IMR-90 (cell line): ENCODE data around the gene MOB3A. TPM values are rescaled to one million over a fixed set of nuclear protein-coding genes. Genes with fewer than 3 reads are reported as not detected.

Experiments
- ATAC-seq: fragments of 200-7000 bp; cut with Tn5 transposase; 2 replicates; pipeline ENCODE4 v1.9.1; 2020; ENCODE audit warnings: low read depth, mild to moderate bottlenecking, moderate library complexity
- BruUV-seq: library from RNA; stranded (reverse); fragments of 400-500 nt; replicated peaks from 2 replicates; lab custom pipeline; 2021; lab: Mats Ljungman, UMichigan
- CTCF ChIA-PET: fragments of 300-600 bp; formaldehyde crosslinking; extraction: SDS; loops from one replicate; lab custom pipeline; 2021; ENCODE audit warnings: antibody characterized with exemption; lab: Yijun Ruan, JAX
- POLR2A ChIA-PET: fragments of 300-600 bp; sonication (Branson Sonifier 250); formaldehyde crosslinking; loops from one replicate; lab custom pipeline; 2022; ENCODE audit warnings: antibody characterized with exemption; ENCODE audit not compliant: unreplicated experiment; lab: Charles Lee
- DNase-seq: peaks from one replicate; pipeline ENCODE4 v3.0.0; 2013
- H2AFZ ChIP-seq: replicated peaks from 2 replicates; pipeline ENCODE3; 2013; ENCODE audit warnings: low read length, mild to moderate bottlenecking; ENCODE audit not compliant: poor library complexity
- H2AK5ac ChIP-seq: 2 replicates; pipeline ENCODE4 v1.6.1; 2013; ENCODE audit warnings: low read depth, low read length, inconsistent platforms
- H2AK9ac ChIP-seq: replicated peaks from 2 replicates; pipeline ENCODE3; 2013; ENCODE audit warnings: mild to moderate bottlenecking, low read depth, low read length, moderate library complexity; ENCODE audit not compliant: poor library complexity
- H2BK120ac ChIP-seq: 2 replicates; pipeline ENCODE4 v1.6.1; 2013; ENCODE audit warnings: low read depth, low read length, inconsistent platforms
- H2BK15ac ChIP-seq: 3 replicates; pipeline ENCODE4 v1.6.1; 2013; ENCODE audit warnings: low read depth, low read length, inconsistent platforms
- H2BK20ac ChIP-seq: 2 replicates; pipeline ENCODE4 v1.6.1; 2013; ENCODE audit warnings: low read depth, mild to moderate bottlenecking, inconsistent platforms, low read length, moderate library complexity
- H2BK5ac ChIP-seq: 2 replicates; pipeline ENCODE4 v1.6.1; 2013; ENCODE audit warnings: mild to moderate bottlenecking, low read depth, low read length, inconsistent platforms; ENCODE audit not compliant: poor library complexity, severe bottlenecking
- H3K14ac ChIP-seq: replicated peaks from 2 replicates; pipeline ENCODE4 v1.6.1; 2013; ENCODE audit warnings: low read depth, low read length, inconsistent platforms
- H3K18ac ChIP-seq: 2 replicates; pipeline ENCODE4 v1.6.1; 2013; ENCODE audit warnings: low read depth, low read length, control low read depth
- H3K23ac ChIP-seq: 2 replicates; pipeline ENCODE4 v1.6.1; 2013; ENCODE audit warnings: low read depth, low read length, inconsistent platforms
- H3K27ac ChIP-seq: 2 replicates; pipeline ENCODE4 v1.5.1; 2013; ENCODE audit warnings: mild to moderate bottlenecking, control low read depth, low read length; ENCODE audit not compliant: insufficient read depth
- H3K27me3 ChIP-seq: 2 replicates; pipeline ENCODE4 v1.6.1; 2013; ENCODE audit warnings: low read length; ENCODE audit not compliant: control insufficient read depth, insufficient read depth
- H3K36me3 ChIP-seq: 2 replicates; pipeline ENCODE4 v1.6.1; 2013; ENCODE audit warnings: low read length, mixed read lengths; ENCODE audit not compliant: control insufficient read depth, insufficient read depth
- H3K4ac ChIP-seq: 2 replicates; pipeline ENCODE4 v1.6.1; 2013; ENCODE audit warnings: low read depth, low read length, inconsistent platforms
- H3K4me1 ChIP-seq: 2 replicates; pipeline ENCODE4 v1.6.1; 2013; ENCODE audit warnings: low read length, mixed read lengths; ENCODE audit not compliant: control insufficient read depth, insufficient read depth
- H3K4me2 ChIP-seq: 2 replicates; pipeline ENCODE4 v1.6.1; 2013; ENCODE audit warnings: low read depth, mild to moderate bottlenecking, control low read depth, low read length, moderate library complexity
- H3K4me3 ChIP-seq: 2 replicates; pipeline ENCODE4 v1.5.1; 2013; ENCODE audit warnings: low read depth, mild to moderate bottlenecking, control low read depth, low read length, moderate library complexity; ENCODE audit not compliant: insufficient read depth
- H3K56ac ChIP-seq: 2 replicates; pipeline ENCODE4 v1.6.1; 2013; ENCODE audit warnings: low read length, inconsistent platforms; ENCODE audit not compliant: insufficient read depth; ENCODE audit errors: extremely low read depth
- H3K79me1 ChIP-seq, 2 experiments: 2 replicates each; pipeline ENCODE4 v1.6.1; 2013; ENCODE audit warnings: low read length in 2 of 2, inconsistent platforms in 1 of 2, low read depth in 1 of 2
- H3K9ac ChIP-seq: 2 replicates; pipeline ENCODE4 v1.6.1; 2013; ENCODE audit warnings: low read depth, low read length, control low read depth
- H3K9me1 ChIP-seq: 2 replicates; pipeline ENCODE4 v1.6.1; 2013; ENCODE audit warnings: low read length, inconsistent platforms; ENCODE audit not compliant: insufficient read depth
- H3K9me3 ChIP-seq: 2 replicates; pipeline ENCODE4 v1.6.1; 2013; ENCODE audit warnings: low read length; ENCODE audit not compliant: control insufficient read depth, insufficient read depth
- H4K20me1 ChIP-seq: 2 replicates; pipeline ENCODE4 v1.6.1; 2013; ENCODE audit warnings: low read length, inconsistent platforms; ENCODE audit not compliant: insufficient read depth
- H4K5ac ChIP-seq: 2 replicates; pipeline ENCODE4 v1.6.1; 2013; ENCODE audit warnings: mild to moderate bottlenecking, low read depth, low read length, control low read depth
- H4K8ac ChIP-seq, 2 experiments: 2 replicates each; pipeline ENCODE4 v1.6.1; 2013; ENCODE audit warnings: low read depth in 2 of 2, low read length in 2 of 2, control low read depth in 1 of 2, inconsistent platforms in 1 of 2
- H4K91ac ChIP-seq: 2 replicates; pipeline ENCODE4 v1.6.1; 2013; ENCODE audit warnings: low read depth, low read length, inconsistent platforms; ENCODE audit not compliant: insufficient read depth
- BHLHE40 ChIP-seq: fragments of 150-350 bp; IDR thresholded peaks from 2 replicates; pipeline ENCODE4 v1.6.1; 2016; ENCODE audit warnings: mild to moderate bottlenecking, low read depth, low read length
- CEBPB ChIP-seq: IDR thresholded peaks from 2 replicates; pipeline ENCODE4 v1.6.1; 2012; ENCODE audit warnings: low read depth, low read length, improper control_type of control experiment
- CHD1 ChIP-seq: IDR thresholded peaks from 2 replicates; pipeline ENCODE4 v1.6.1; 2012; ENCODE audit warnings: low read depth, low read length, improper control_type of control experiment
- CTCF ChIP-seq: conservative IDR thresholded peaks from 2 replicates; pipeline ENCODE4 v1.5.1; 2012; ENCODE audit warnings: mild to moderate bottlenecking, low read depth, low read length, improper control_type of control experiment
- FOS ChIP-seq: fragments of 150-350 bp; IDR thresholded peaks from 2 replicates; pipeline ENCODE4 v1.6.1; 2016; ENCODE audit warnings: low read depth, low read length
- MAZ ChIP-seq: IDR thresholded peaks from 2 replicates; pipeline ENCODE4 v1.6.1; 2012; ENCODE audit warnings: low read depth, mild to moderate bottlenecking, low read length, improper control_type of control experiment, moderate library complexity, borderline replicate concordance
- MXI1 ChIP-seq: IDR thresholded peaks from 2 replicates; pipeline ENCODE4 v1.6.1; 2012; ENCODE audit warnings: low read depth, mild to moderate bottlenecking, low read length, moderate library complexity, borderline replicate concordance
- NFE2L2 ChIP-seq: fragments of 150-350 bp; IDR thresholded peaks from 2 replicates; pipeline ENCODE4 v1.6.1; 2016; ENCODE audit warnings: low read depth, mild to moderate bottlenecking, low read length
- POLR2A ChIP-seq: IDR thresholded peaks from 2 replicates; pipeline ENCODE4 v1.6.1; 2012; ENCODE audit warnings: mild to moderate bottlenecking, low read depth, low read length
- RAD21 ChIP-seq: IDR thresholded peaks from 2 replicates; pipeline ENCODE4 v1.6.1; 2012; ENCODE audit warnings: low read length, improper control_type of control experiment
- RCOR1 ChIP-seq: IDR thresholded peaks from 2 replicates; pipeline ENCODE4 v1.6.1; 2012; ENCODE audit warnings: mild to moderate bottlenecking, low read length, improper control_type of control experiment; ENCODE audit not compliant: insufficient replicate concordance
- RFX5 ChIP-seq: IDR thresholded peaks from 2 replicates; pipeline ENCODE4 v1.8.0; 2012; ENCODE audit warnings: low read depth, mild to moderate bottlenecking, low read length, moderate library complexity
- USF2 ChIP-seq: fragments of 150-350 bp; IDR thresholded peaks from 2 replicates; pipeline ENCODE4 v1.6.1; 2017; ENCODE audit warnings: mild to moderate bottlenecking, antibody characterized with exemption, low read length, low read depth
- WGBS, 2 experiments: methylation state at CpG; one replicate each; pipeline versions ENCODE4 v1.1.5 to v1.1.7; 2013; ENCODE audit warnings: missing lambda C conversion rate in 2 of 2; ENCODE audit not compliant: insufficient read length in 1 of 2; ENCODE audit errors: extremely low coverage in 2 of 2; 5-methylcytosine and 5-hydroxymethylcytosine counted together
- dilution Hi-C: fragments of 300-500 bp; cut with HindIII; formaldehyde crosslinking; loops from one replicate; pipeline ENCODE4 v1.14.3; 2018; ENCODE audit warnings: low sequenced_read_pairs; ENCODE audit not compliant: unreplicated experiment
- in situ Hi-C: fragments of 300-500 bp; cut with MboI; formaldehyde crosslinking; loops from 3 replicates; pipeline ENCODE4 v1.14.3; 2019; ENCODE audit warnings: low sequenced_read_pairs, inconsistent platforms, mixed read lengths
- intact Hi-C: fragments of 100-400 bp; cut with micrococcal nuclease; formaldehyde crosslinking; loops from 2 replicates; pipeline ENCODE4 v1.10.0; 2022
- polyA plus RNA-seq, 3 experiments: library from polyadenylated mRNA; depleted of rRNA; stranded (reverse); fragments of >200 nt; gene quantifications; 2 replicates each; pipeline ENCODE4 v1.2.3, GENCODE V29; 2012; ENCODE audit warnings: low replicate concordance in 1 of 3
- total RNA-seq: library from RNA; depleted of rRNA; stranded (reverse); fragments of >200 nt; gene quantifications from 2 replicates; pipeline ENCODE4 v1.2.3, GENCODE V29; 2012

Gene MOB3A
- total and polyA plus RNA-seq, 2 of the 4 experiments (the other 2 are of a cell fraction): 9.3 to 26.5 TPM

- TF ChIP-seq MAZ: no peak
Observed at GRCh38 chr19:2079076-2079864, 16.9 kb downstream of the MOB3A start (continued).

GRCh38 chr19:2077833-2078619, 18.1 kb downstream of the MOB3A start:
- no peak for DNase-seq
- Histone ChIP-seq H4K5ac (no peak overlapping the region), H3K79me1 (peaks cover 20 to 30% of the 10 kb centered on the region in 2 experiments; a peak in 3 of 4 replicates), H3K27me3 (no peaks in the 10 kb centered on the region), H2BK120ac (no peak overlapping the region), H3K4me1 (no peaks in the 10 kb centered on the region), H2AK9ac (no peak overlapping the region), H3K23ac (no peak overlapping the region), H2AK5ac (no peak overlapping the region), H3K56ac (no peak overlapping the region), H3K9me1 (no peaks in the 10 kb centered on the region), H3K27ac (no peak overlapping the region), H3K4me3 (no peak overlapping the region), H3K14ac (no peak overlapping the region), H3K36me3 (peaks cover 62% of the 10 kb centered on the region), H3K4me2 (no peak overlapping the region), H4K91ac (no peak overlapping the region), H3K9ac (no peak overlapping the region), H2BK5ac (no peak overlapping the region), H4K20me1 (peaks cover 9% of the 10 kb centered on the region; the same call in 1 of the 2 replicates), H3K9me3 (no peaks in the 10 kb centered on the region), H2BK20ac (no peak overlapping the region), H4K8ac (no peak overlapping the region), H3K4ac (no peak overlapping the region), H2BK15ac (no peak overlapping the region), H2AFZ (no peak overlapping the region), H3K18ac (no peak overlapping the region)
- intact Hi-C loops (no loop called here), in situ Hi-C loops (no loop called here), dilution Hi-C loops (no loop called here)
- POLR2A ChIA-PET: interaction anchor here (0.6 kb wide), 1 partner anchor 18 kb away, joined by 3 read pairs; no protein-coding TSS in a partner anchor
- CTCF ChIA-PET: no interaction called here
- ATAC-seq: no peak
- 97% methylated on average over 29 of the region's 44 CpGs; no CpG with 5 or more reads in 1 of the 2 experiments for WGBS, 2 experiments
- BruUV-seq: no TSS peak
- TF ChIP-seq NFE2L2: no peak
- no peak for TF ChIP-seq CEBPB
- TF ChIP-seq BHLHE40: no peak
- no peak for TF ChIP-seq MXI1
- no peak for TF ChIP-seq RAD21
- TF ChIP-seq FOS: no peak
- no peak for TF ChIP-seq POLR2A
- no peak for TF ChIP-seq RFX5
- no peak for TF ChIP-seq CHD1
- no peak for TF ChIP-seq USF2
- TF ChIP-seq CTCF: no peak
- no peak for TF ChIP-seq RCOR1
